HUES64 (cell line): Measurements from ENCODE around the gene ODC1.

Experiments used
- H3K27ac ChIP-seq: 2 replicates; pipeline ENCODE4 v1.7.0; 2013; ENCODE audit warnings: low read depth, low read length, inconsistent platforms
- H3K27me3 ChIP-seq: 2 replicates; pipeline ENCODE4 v1.6.1; 2013; ENCODE audit warnings: mild to moderate bottlenecking, low read length; ENCODE audit not compliant: insufficient read depth
- H3K36me3 ChIP-seq: 2 replicates; pipeline ENCODE4 v1.6.1; 2013; ENCODE audit warnings: mild to moderate bottlenecking, low read length; ENCODE audit not compliant: insufficient read depth
- H3K4me1 ChIP-seq: 2 replicates; pipeline ENCODE4 v1.6.1; 2013; ENCODE audit warnings: mild to moderate bottlenecking, low read length, moderate library complexity; ENCODE audit not compliant: insufficient read depth
- H3K4me3 ChIP-seq: 2 replicates; pipeline ENCODE4 v1.5.1; 2013; ENCODE audit warnings: mild to moderate bottlenecking, low read length, moderate library complexity
- H3K9ac ChIP-seq: 2 replicates; pipeline ENCODE4 v1.6.1; 2013; ENCODE audit warnings: mild to moderate bottlenecking, low read depth, low read length
- H3K9me3 ChIP-seq: 2 replicates; pipeline ENCODE4 v1.6.1; 2013; ENCODE audit warnings: low read depth, low read length; ENCODE audit not compliant: insufficient read depth
- WGBS: fragments of 150-250, 120-280 bp; methylation state at CpG from one replicate; pipeline ENCODE4 v1.1.7; 2013; ENCODE audit warnings: missing lambda C conversion rate; 5-methylcytosine and 5-hydroxymethylcytosine counted together

The ODC1 gene

GRCh38 chr2:10404324-10405143, 43.6 kb downstream of the ODC1 start:
- no peaks in the 10 kb centered on the region for H3K36me3 ChIP-seq
- no peaks in the 10 kb centered on the region for H3K9me3 ChIP-seq
- no peak overlapping the region for H3K4me3 ChIP-seq
- H3K9ac ChIP-seq = no peak overlapping the region
- peaks cover 9% of the 10 kb centered on the region for H3K4me1 ChIP-seq
- H3K27ac ChIP-seq = no peak overlapping the region
- WGBS = 81% methylated on average over 20 of the region's 20 CpGs
- H3K27me3 ChIP-seq = no peaks in the 10 kb centered on the region

GRCh38 chr2:10402653-10403215, 45.4 kb downstream of the ODC1 start:
- Histone ChIP-seq H3K9me3 (no peaks in the 10 kb centered on the region), H3K27me3 (no peaks in the 10 kb centered on the region), H3K4me1 (peaks cover 3% of the 10 kb centered on the region; the same call in 1 of the 2 replicates), H3K9ac (no peak overlapping the region), H3K27ac (no peak overlapping the region), H3K36me3 (no peaks in the 10 kb centered on the region), H3K4me3 (no peak overlapping the region)
- WGBS = 82% methylated on average over 8 of the region's 8 CpGs

DNA sequence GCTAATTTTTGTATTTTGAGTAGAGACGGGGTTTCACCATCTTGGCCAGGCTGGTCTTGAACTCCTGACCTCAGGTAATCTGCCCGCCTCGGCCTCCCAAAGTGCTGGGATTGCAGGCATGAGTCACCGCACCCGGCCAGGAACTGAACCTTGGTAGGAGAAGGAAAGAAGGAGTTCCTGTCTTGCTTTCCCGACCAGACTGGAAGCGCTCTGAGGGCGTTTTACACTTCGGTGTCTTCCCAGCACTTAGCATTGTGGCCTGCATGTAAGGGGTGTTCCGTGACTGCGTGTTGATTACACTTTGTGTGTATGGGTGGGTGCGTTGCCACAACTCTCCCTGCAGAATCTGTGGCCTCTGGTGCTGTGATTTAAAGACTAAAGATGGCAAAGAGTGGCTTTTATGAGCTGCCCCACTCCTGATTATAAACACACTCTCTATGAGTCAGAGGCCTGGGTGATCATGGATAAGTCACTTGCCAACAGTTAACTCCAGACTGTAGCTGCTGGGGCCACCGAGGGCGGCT, 46.0 kb downstream of the ODC1 start:
- Histone ChIP-seq H3K27me3 (no peaks in the 10 kb centered on the region), H3K36me3 (no peaks in the 10 kb centered on the region), H3K27ac (no peak overlapping the region), H3K4me3 (no peak overlapping the region), H3K9ac (no peak overlapping the region), H3K9me3 (no peaks in the 10 kb centered on the region), H3K4me1 (peaks cover 3% of the 10 kb centered on the region; the same call in 1 of the 2 replicates)
- WGBS = 88% methylated on average over 14 of the region's 14 CpGs

GRCh38 chr2:10400978-10401951, 46.9 kb downstream of the ODC1 start:
- Histone ChIP-seq H3K27ac (no peak overlapping the region), H3K4me1 (peaks cover 3% of the 10 kb centered on the region; the same call in 1 of the 2 replicates), H3K9ac (no peak overlapping the region), H3K36me3 (no peaks in the 10 kb centered on the region), H3K27me3 (no peaks in the 10 kb centered on the region), H3K4me3 (no peak overlapping the region), H3K9me3 (no peaks in the 10 kb centered on the region)
- WGBS = 94% methylated on average over 21 of the region's 21 CpGs

GRCh38 chr2:10400568-10400977, 47.6 kb downstream of the ODC1 start:
- WGBS = 91% methylated on average over 11 of the region's 11 CpGs
- Histone ChIP-seq H3K27ac (no peak overlapping the region), H3K9me3 (no peaks in the 10 kb centered on the region), H3K36me3 (no peaks in the 10 kb centered on the region), H3K4me3 (no peak overlapping the region), H3K27me3 (no peaks in the 10 kb centered on the region), H3K9ac (no peak overlapping the region), H3K4me1 (peaks cover 3% of the 10 kb centered on the region; the same call in 1 of the 2 replicates)

- H3K4me1 ChIP-seq = peaks cover 3% of the 10 kb centered on the region; the same call in 1 of the 2 replicates
- no peaks in the 10 kb centered on the region for H3K27me3 ChIP-seq
- 93% methylated on average over 14 of the region's 14 CpGs for WGBS
- H3K9me3 ChIP-seq = no peaks in the 10 kb centered on the region
- no peak overlapping the region for H3K4me3 ChIP-seq
- H3K36me3 ChIP-seq = no peaks in the 10 kb centered on the region
- H3K27ac ChIP-seq = no peak overlapping the region
- H3K9ac ChIP-seq = no peak overlapping the region
These were observed 48.1 kb downstream of the ODC1 start for GRCh38 chr2:10400002-10400401.

DNA sequence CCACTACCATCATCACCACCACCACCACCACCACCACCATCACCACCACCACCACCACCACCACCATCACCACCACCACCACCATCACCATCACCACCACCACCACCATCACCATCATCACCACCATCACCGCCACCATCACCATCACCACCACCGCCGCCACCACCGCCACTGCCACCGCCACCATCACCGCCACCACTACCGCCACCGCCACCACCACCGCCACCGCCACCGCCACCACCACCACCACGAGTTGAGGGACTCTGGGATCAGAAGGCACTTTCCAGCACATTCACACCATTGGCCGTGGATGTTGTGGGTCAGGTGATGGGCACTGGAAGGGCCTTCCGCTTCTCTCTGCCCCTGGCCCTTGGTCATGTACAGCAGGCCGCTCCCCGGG, 48.8 kb downstream of the ODC1 start:
- Histone ChIP-seq H3K4me1 (peaks cover 3% of the 10 kb centered on the region; the same call in 1 of the 2 replicates), H3K27me3 (no peaks in the 10 kb centered on the region), H3K9me3 (no peaks in the 10 kb centered on the region), H3K4me3 (no peak overlapping the region), H3K9ac (no peak overlapping the region), H3K27ac (no peak overlapping the region), H3K36me3 (no peaks in the 10 kb centered on the region)
- WGBS = 87% methylated on average over 9 of the region's 16 CpGs

GRCh38 chr2:10398496-10398895, 49.6 kb downstream of the ODC1 start:
- Histone ChIP-seq H3K4me3 (no peak overlapping the region), H3K9me3 (no peaks in the 10 kb centered on the region), H3K4me1 (peaks cover under 1% of the 10 kb centered on the region; the same call in 1 of the 2 replicates), H3K27ac (no peak overlapping the region), H3K9ac (no peak overlapping the region), H3K36me3 (no peaks in the 10 kb centered on the region), H3K27me3 (no peaks in the 10 kb centered on the region)
- 92% methylated on average over 13 of the region's 14 CpGs for WGBS

DNA sequence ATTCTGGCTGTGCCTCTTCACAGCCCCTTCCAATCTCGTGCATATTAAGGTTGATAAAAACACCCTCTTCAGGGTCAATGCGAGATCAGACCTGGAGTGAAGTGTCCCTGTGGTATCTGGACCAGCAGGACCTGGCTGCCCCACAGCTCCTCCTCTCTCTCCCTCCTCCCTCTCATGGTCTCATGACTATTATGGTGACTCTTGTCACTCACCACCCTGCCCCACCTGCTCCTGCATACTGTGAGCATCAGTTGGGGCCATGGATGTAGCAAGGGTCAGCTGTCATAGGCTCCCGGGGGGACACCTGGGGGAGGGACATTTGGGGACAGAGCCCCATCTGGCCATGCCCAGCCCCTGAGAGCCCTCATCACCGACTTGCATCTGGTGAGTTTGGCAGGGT, 50.2 kb downstream of the ODC1 start:
- no peak overlapping the region for H3K9ac ChIP-seq
- no peak overlapping the region for H3K4me3 ChIP-seq
- no peaks in the 10 kb centered on the region for H3K36me3 ChIP-seq
- H3K27ac ChIP-seq = no peak overlapping the region
- H3K27me3 ChIP-seq = no peaks in the 10 kb centered on the region
- no peaks in the 10 kb centered on the region for H3K9me3 ChIP-seq
- peaks cover 7% of the 10 kb centered on the region for H3K4me1 ChIP-seq
- WGBS = 88% methylated on average over 4 of the region's 4 CpGs

DNA sequence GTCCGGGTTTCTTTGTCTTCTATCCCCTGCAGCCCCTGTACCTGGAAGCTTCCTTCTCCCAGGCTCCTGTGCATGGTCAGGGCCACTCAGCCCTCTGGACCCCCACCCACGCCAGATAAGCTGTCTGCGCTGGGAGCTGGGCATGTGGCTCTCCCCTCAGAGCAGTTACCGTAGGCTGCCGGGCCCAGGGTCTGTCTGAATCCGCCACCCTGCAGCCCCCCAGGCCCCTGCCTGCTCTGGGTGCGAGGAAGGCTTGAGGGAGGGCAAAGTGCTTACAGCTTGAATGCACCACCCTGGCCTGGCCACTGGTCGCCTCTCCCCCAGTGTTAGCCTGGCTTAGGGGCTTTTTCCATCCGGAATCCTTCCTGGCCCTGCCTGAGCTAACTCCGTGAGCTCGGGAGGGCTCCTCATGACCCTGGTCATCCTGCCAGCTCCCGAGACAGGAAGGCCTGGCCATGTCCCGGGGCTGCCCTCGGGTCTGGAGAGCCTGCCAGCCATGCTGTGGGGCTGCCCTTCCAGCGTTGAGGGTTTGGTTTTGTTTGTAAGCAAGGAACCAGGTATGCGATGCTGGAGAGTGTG, 50.7 kb downstream of the ODC1 start:
- H3K4me3 ChIP-seq = no peak overlapping the region
- no peaks in the 10 kb centered on the region for H3K9me3 ChIP-seq
- H3K4me1 ChIP-seq = peaks cover 12% of the 10 kb centered on the region
- H3K27me3 ChIP-seq = no peaks in the 10 kb centered on the region
- H3K9ac ChIP-seq = no peak overlapping the region
- no peak overlapping the region for H3K27ac ChIP-seq
- WGBS = 93% methylated on average over 16 of the region's 16 CpGs
- no peaks in the 10 kb centered on the region for H3K36me3 ChIP-seq
